ENCODE data around the gene ZNF385B.

Gene ZNF385B

GRCh38 chr2:179746981-179747380 lies 114.4 kb downstream of the ZNF385B start:
- no peak for DNase-seq (ENCODE audit: low read depth, low spot score)

DNA sequence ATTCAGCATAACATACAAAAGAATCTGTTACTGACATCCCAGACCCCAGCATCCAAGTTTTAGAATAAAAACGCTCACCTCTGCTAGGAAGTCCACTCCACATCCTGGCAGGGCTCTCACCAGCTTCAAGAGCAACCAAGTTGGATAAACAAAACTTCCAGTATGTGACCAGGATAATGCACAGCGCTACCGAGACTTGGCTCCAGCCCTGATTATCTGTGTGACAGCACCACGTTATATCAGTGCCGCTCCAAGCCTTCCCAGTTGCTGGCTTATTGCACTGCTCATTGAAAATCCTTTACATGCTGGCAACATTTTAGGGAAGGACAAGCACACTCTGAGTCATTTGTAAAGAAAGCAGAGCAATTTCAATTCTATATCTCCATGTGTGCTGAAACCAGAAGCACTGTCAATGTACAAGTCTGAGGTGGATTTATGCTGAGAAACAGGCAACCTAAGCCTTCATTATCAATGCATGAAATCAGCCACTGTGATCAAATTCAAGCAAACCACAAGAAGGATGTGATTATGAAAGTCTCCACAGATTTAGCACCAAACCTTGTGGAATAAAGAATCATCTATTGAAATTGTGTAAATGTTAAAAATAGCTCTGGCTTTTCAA lies 115.7 kb downstream of the ZNF385B start:
- no peak for DNase-seq (ENCODE audit: low read depth, low spot score)

DNA sequence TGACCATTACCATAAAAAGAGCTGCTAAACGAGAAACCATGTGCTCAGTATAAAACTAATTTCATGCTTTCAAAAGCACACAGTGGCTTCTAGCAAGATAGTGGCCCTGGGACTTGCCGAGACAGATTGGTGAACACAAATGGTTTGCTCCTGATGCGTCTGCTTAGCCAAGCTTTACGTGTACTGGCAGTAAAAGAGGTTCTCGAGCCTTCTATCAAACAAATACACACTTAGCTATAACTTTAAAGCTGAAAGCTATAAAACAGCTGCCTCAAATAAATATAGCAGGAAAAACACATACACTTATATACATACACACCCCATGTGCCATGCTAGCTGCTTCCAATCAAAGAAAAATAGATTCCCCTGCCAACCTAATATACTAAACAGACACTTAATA lies 117.0 kb downstream of the ZNF385B start:
- DNase-seq (ENCODE audit: low read depth, low spot score): no peak

- no peak for DNase-seq (ENCODE audit: low read depth, low spot score)
Measured at GRCh38 chr2:179741317-179741716, 120.1 kb downstream of the ZNF385B start.

- no peak for DNase-seq (ENCODE audit: low read depth, low spot score)
Measured at GRCh38 chr2:179729966-179730365, 131.4 kb downstream of the ZNF385B start.

- DNase-seq (ENCODE audit: low read depth, low spot score): no peak
Measured at GRCh38 chr2:179726461-179727180, 134.8 kb downstream of the ZNF385B start.

GRCh38 chr2:179724403-179724802 lies 137.0 kb downstream of the ZNF385B start:
- DNase-seq (ENCODE audit: low read depth, low spot score): no peak

DNA sequence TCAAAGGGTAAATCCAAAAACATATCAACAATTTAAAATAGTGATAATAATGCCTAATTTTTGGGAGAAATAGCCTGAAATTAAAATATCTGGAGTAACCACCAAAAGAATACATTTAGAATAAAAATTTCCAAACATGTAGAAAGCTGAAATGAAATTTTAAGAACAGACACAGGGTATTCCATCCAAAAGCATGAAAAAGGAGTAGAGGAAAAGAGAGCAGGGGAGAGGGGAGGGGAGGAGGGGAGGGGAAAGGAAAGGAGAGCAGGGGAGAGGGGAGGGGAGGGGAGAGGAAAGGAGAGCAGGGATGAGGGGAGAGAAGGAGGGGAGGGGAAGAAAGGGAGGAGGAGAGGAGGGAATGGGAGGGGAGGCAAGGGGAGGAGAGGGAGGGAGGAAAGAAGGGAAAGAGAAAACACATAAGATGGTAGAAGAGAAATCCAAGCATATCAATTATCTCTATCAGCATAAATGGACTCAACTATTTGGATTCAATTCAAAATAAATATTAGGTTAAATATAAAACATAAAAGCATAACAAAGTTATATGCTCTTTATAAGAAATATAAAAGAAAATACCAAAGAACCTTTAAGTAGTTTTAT lies 141.1 kb downstream of the ZNF385B start:
- DNase-seq (ENCODE audit: low read depth, low spot score): no peak

DNA sequence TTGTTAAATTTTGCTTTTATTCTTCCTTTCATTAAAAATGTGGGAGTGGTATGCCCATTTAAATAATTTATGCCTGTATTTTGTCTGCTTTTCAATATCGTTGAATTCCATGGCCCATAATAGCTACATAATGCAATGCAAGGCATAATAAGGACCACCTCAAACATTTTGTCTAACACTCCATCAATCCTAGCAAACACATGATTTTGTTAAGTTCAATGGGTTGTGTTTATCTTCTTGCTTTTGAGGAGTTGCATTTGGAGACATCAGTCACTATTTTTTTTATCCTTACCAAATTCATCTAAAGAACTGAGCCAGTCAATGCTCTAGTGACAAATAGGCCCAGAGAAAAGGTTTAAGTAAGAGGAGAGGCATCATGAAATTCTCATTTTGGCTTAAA lies 145.5 kb downstream of the ZNF385B start:
- DNase-seq (ENCODE audit: low read depth, low spot score): no peak

- no peak for DNase-seq (ENCODE audit: low read depth, low spot score)
Measured at GRCh38 chr2:179715196-179715595, 146.2 kb downstream of the ZNF385B start.

DNA sequence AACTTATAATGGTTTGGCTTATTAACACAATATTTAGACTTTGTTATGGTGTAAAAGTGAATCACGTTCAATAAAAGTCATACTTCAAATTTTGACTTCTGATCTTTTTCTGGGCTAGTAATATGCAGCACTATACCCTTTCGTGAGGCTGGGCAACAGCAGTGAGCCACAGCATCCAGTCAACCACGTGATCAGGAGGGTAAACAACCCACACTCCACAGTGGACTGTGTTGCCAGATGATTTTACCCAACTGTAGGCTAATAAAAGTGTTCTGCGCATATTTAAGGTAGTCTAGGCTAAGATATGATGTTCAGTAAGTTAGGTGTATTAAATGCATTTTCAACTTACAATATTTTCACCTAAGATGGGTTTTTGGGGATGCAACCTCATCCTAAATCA lies 148.6 kb downstream of the ZNF385B start:
- DNase-seq (ENCODE audit: low read depth, low spot score): no peak

DNA sequence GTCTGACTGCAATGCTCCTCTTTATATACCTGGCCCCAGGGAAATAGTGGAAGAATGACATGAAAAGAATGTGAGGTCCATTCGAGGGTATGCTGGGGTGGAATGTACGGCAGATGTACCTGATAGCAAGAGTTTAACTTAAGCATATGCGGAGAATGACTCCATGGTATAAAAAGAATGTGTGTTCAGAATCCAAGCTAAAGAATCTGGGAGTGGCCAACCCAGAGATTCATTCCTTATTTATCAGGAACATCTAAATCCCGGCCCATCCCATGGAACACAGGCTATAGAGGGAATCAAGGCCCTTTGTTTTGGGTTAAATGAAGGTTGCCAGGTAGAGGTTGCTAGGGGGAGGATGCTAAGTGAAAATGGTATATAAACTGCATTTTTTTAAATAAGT lies 150.0 kb downstream of the ZNF385B start:
- peak; percentile 30 for DNase-seq (ENCODE audit: low read depth, low spot score)

DNA sequence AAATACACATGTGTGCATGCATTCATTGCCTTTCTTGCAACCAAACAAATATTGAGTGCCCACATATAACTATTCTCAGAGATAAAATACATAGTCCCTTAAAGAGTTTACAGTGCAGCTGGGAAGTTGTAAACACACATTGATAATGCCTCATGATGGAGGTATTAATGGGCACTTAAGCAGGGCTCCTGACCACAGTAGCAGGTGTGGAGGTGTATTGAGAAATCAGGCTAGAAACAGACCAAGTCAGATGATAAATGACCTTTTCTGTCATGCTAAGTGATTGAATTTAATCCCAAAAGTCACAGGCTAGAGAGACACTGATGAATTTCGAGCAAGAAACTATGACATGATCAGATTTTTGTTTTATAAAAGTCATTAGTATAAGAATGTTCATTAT lies 157.7 kb downstream of the ZNF385B start:
- DNase-seq (ENCODE audit: low read depth, low spot score): no peak

GRCh38 chr2:179702912-179703311 lies 158.5 kb downstream of the ZNF385B start:
- no peak for DNase-seq (ENCODE audit: low read depth, low spot score)

DNA sequence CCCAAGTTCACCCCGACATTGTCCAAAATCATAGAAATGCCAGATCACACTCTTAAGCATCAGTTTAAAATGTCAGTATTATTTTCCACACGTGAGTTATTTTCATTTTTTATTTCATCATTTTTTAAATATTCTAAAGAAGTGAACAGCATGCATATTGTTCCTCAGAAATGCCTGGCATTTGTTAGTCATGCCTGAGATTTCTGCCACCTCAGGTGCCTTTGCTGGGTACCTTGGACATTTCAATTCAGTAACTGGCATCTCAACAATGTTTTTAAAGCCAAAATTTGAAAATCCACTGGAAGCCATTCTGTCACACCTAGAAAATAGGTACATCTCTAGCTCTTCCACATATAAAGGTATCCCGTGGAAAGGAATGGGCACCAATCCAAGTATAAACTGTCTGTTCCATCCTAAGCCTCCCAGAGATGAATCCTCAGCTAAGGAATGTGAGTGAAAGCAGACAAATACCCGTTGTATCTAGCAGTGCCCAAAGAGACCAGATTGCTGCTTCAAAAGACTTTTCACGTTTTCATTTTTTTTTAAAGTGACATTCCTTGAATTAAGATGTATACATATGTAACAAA lies 159.8 kb downstream of the ZNF385B start:
- no peak for DNase-seq (ENCODE audit: low read depth, low spot score)

GRCh38 chr2:179695486-179695885 lies 165.9 kb downstream of the ZNF385B start:
- DNase-seq (ENCODE audit: low read depth, low spot score): no peak

DNA sequence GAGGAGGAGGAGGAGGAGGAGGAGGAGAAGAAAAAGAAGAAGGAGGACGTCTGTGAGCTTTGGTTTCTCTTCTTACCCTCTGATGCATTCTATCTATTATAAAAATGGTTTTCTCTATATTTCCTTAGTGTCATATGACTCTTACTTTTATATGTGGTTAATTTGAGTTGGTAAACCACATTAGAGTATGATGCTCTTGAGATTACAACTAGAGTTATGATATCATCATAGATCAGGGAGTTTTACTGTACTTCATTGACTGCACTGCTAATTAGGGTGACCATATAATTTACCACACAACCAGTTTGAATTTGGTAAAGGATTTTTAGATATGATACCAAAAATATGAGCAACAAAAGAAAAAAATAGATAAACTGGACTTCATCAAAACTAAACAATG lies 166.4 kb downstream of the ZNF385B start:
- DNase-seq (ENCODE audit: low read depth, low spot score): no peak

DNA sequence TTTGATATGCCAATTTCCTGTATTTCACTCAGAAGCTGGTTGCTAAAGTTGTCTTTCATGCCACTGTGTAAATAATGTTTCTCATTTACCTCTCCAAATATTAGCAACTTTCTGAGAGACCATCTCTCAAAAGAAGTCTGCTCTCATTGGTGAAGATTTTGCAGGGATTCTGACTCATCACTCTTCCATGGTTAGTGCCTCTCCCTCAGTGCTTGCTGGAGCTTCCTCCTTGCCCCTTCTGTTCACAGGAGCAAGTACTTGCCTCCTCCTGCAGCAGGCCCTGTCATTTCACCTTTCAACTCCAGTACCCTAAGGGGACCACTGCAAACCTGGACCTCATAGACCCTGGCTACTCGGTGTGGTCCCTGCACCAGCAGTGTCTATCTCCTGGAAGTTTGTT lies 168.8 kb downstream of the ZNF385B start:
- DNase-seq (ENCODE audit: low read depth, low spot score): peak; percentile 2

DNA sequence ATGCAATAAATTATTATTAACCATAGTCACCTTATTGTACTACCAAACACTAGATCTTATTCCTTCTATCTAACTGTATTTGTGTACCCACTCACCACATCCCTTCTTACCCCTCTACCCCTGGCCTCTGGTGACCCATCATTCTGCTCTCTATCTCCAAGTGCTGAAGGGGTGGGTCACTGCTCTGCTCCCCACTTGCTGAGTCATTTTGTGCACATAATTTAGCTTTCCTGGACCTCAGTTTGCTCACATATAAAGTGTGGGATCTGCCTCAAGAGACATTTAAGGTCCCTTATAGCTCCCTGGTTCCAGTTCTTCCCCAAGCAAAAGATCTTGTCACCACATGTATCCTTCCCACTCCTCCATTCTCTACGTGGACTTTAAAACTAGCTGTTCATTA lies 169.4 kb downstream of the ZNF385B start:
- no peak for DNase-seq (ENCODE audit: low read depth, low spot score)

- DNase-seq (ENCODE audit: low read depth, low spot score): no peak
Measured at GRCh38 chr2:179691235-179691634, 170.2 kb downstream of the ZNF385B start.

DNA sequence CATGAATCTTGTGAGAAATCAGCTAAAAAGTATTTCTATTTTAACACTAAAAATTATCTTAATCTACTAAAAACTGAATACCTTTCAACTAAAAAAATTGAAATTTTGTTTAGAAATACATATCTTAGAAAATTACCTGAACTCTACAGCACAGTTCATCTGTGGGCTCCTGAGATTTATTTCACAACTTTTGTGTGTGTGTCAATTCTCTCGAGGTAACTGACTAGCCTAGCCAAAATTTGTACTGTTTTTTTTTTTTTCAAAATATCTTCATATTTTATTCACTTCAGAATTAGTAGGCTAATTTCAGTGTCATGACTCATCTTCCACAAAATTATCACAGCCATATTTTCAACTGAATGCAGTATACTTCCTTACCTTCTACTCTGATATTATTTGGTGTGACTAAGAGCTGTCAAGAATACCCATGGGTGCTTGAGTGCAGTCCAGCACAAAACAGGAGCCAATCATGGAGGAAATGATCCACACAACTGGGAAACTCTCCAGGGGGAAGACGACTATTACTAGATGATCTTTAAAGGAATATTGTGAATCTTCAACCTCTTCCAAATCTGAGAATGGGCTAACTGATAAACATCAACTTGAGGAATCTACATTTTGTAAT lies 174.6 kb downstream of the ZNF385B start:
- DNase-seq (ENCODE audit: low read depth, low spot score): no peak

DNA sequence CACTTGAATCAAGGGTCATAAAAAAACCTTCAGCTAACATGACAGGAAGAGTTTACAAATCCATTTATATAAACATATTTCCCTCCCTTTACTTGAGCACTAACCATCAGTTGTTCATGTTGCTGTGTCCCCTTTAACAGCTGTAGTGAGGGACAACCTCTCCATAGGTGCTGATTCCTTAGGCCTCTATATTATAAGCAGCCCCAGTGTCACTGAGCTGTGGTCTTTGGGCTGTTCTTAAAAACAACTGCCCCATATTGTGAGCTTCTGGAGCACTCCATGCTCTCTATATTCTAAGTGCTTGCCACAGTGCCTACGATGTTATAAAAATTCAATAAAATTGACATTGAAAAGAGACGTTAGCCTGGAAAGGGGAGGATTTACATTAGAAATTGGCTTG lies 175.3 kb downstream of the ZNF385B start:
- no peak for DNase-seq (ENCODE audit: low read depth, low spot score)
